Measurements from ENCODE around the gene NEDD9. TPM values are rescaled to one million over a fixed set of nuclear protein-coding genes. Genes with fewer than 3 reads are reported as not detected.

The NEDD9 gene
- total RNA-seq, 2 experiments from 2014 or later, result 72.2 to 80.8 TPM

DNA sequence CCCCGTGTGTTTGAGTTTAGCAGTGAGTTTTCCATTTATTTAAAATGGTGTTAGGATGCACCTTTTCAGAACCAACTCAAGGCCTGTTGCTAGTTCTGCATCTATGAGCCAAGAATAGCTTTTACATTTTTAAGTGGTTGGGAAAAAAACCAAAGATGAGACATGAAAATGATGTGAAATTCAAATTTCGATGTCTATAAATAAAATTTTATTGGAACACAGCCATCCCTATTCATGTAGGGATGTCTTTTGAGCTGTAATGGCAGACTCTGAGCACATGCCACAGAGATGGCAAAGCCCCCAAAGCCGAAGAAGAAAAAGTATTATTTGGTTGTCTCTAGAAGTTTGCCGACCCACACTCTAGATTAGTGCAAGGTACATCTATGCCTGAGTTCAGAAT is 5.0 kb upstream of the NEDD9 start:
- Mint-ChIP-seq H3K27me3 (no peaks in the 10 kb centered on the region), H3K9me3 (no peaks in the 10 kb centered on the region), H3K27ac (no peak overlapping the region), H3K4me1 (peaks cover 26% of the 10 kb centered on the region), H3K4me3 (no peak overlapping the region), H3K36me3 (peaks cover 26% of the 10 kb centered on the region)
- ATAC-seq (ENCODE audit: low read depth) (no peak), DNase-seq (no peak)
- POLR2A ChIA-PET, result no interaction called here

DNA sequence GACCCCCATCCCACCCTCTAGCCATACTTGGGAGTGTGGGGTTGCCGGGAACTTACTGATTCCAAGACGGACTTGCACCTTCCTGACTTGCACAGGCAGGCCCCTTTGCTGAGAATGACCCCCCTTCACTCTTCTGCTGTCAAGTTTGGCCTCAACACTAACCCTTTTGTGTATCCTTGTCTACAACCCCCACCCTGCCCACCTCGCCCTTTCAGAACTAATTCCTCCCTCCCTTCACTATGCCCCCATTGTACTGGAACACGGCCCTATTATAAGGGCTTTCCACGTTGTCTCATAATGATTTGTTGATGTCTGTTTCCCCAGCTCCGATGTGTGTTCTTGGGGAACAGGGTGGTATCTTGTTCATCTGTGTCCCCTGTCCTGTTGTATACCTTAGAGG is 4.4 kb upstream of the NEDD9 start:
- H3K36me3 Mint-ChIP-seq, result peaks cover 24% of the 10 kb centered on the region
- no peaks in the 10 kb centered on the region for H3K27me3 Mint-ChIP-seq
- H3K4me1 Mint-ChIP-seq, result peaks cover 26% of the 10 kb centered on the region
- DNase-seq (no peak), ATAC-seq (ENCODE audit: low read depth) (no peak)
- peak overlapping the region; percentile 57 for H3K27ac Mint-ChIP-seq
- POLR2A ChIA-PET, result interaction anchor here (1.6 to 1.8 kb wide), 2 partner anchors 14 to 22 kb away, joined by 5 to 6 read pairs; no protein-coding TSS in a partner anchor
- no peaks in the 10 kb centered on the region for H3K9me3 Mint-ChIP-seq
- H3K4me3 Mint-ChIP-seq, result peak overlapping the region; percentile 30

- peak overlapping the region; percentile 57 for H3K27ac Mint-ChIP-seq
- peak overlapping the region; percentile 30 for H3K4me3 Mint-ChIP-seq
- POLR2A ChIA-PET, result interaction anchor here (0.7 to 1.9 kb wide), 6 partner anchors 12 to 118 kb away, joined by 3 to 6 read pairs (median 4); no protein-coding TSS in a partner anchor
Measured at GRCh38 chr6:11236076-11236750, 3.7 kb upstream of the NEDD9 start.

DNA sequence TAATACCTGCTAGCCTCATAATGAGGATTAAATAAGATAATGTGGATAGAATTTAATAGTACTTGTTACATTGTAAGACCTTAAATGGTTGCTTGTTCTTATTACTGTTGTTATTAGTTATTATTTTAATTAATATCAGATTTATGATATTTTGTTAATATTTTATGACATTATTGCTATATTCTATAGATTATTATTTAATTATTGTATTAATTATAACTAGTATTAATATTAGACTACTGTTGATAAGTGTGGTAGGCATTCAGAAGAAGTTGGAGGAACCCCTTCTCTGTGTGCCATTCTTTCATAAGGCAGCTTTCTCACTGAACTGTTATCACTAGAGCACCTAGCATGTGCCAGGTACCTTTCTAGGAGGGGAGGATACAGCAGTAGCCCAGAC is 2.6 kb upstream of the NEDD9 start:
- no peaks in the 10 kb centered on the region for H3K27me3 Mint-ChIP-seq
- no peak for ATAC-seq (ENCODE audit: low read depth)
- H3K9me3 Mint-ChIP-seq, result no peaks in the 10 kb centered on the region
- POLR2A ChIA-PET, result interaction anchor here (0.7 to 1.9 kb wide), 4 partner anchors 11 to 35 kb away, joined by 4 to 6 read pairs (median 5); no protein-coding TSS in a partner anchor
- no peak for DNase-seq
- peaks cover 32% of the 10 kb centered on the region for H3K36me3 Mint-ChIP-seq
- no peak overlapping the region for H3K27ac Mint-ChIP-seq
- H3K4me3 Mint-ChIP-seq, result no peak overlapping the region
- peaks cover 37% of the 10 kb centered on the region for H3K4me1 Mint-ChIP-seq

More at GRCh38 chr6:11236076-11236750, 3.7 kb upstream of the NEDD9 start:
- H3K9me3 Mint-ChIP-seq, result no peaks in the 10 kb centered on the region
- ATAC-seq (ENCODE audit: low read depth) (peak; percentile 11), DNase-seq (no peak)
- peaks cover 24% of the 10 kb centered on the region for H3K36me3 Mint-ChIP-seq
- no peaks in the 10 kb centered on the region for H3K27me3 Mint-ChIP-seq
- H3K4me1 Mint-ChIP-seq, result peaks cover 29% of the 10 kb centered on the region

- no peaks in the 10 kb centered on the region for H3K27me3 Mint-ChIP-seq
- no peak for ATAC-seq (ENCODE audit: low read depth)
- peaks cover 45% of the 10 kb centered on the region for H3K4me1 Mint-ChIP-seq
- no peaks in the 10 kb centered on the region for H3K9me3 Mint-ChIP-seq
- DNase-seq, result no peak
- peak overlapping the region; percentile 87 for H3K4me3 Mint-ChIP-seq
- H3K27ac Mint-ChIP-seq, result peak overlapping the region; percentile 95
- POLR2A ChIA-PET, result interaction anchor here (0.6 to 4.2 kb wide), 13 partner anchors 8 to 179 kb away, joined by 3 to 68 read pairs (median 8); partner anchors contain the start of gene SMIM13
- peaks cover 33% of the 10 kb centered on the region for H3K36me3 Mint-ChIP-seq
Measured at GRCh38 chr6:11233673-11234573, 1.5 kb upstream of the NEDD9 start.

DNA sequence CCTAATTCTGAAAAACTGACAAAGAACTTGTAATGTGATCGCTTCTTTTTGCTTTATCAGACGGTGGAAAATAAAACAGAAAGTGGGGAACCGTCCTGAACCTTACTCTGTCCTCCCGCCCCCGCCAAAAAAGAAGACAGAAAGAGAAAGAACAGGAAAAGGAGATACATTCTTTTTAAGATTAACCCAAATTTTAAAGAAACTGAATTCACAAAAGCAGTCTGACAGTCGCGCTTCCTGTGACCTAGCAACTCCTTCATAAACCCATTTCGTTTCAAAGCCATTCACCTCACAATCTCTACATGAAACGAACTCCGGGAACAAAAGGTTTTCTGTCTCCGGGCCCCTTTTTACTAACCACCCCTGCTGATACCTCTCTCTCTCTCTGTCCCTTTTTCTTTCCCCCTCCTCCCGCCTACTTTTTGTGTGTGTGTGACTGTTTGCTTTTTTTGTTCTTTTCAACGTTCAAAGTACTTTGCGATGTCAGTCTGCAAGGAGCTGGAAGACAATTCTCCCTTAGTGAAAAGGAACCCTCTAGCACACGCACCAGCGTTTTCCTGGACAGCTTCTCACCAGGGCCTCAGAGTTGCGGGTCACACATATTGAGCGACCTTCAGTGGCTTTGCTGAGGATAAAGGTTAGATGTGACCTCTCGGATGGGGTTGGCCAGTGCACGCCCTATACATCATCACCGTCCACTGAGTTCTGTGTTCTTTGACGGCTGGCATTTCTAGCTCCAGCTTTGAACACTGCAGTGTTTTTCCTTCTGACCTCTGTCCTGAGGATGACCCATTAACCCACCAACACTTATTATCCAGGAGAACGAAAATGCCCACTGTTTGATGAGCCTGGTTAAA is 530 bp upstream of the NEDD9 start:
- POLR2A ChIA-PET, result interaction anchor here (0.6 to 4.2 kb wide), 29 partner anchors 9 to 538 kb away, joined by 3 to 68 read pairs (median 4); partner anchors contain the start of genes C6orf52, PAK1IP1 and SMIM13
- no peaks in the 10 kb centered on the region for H3K9me3 Mint-ChIP-seq

GRCh38 chr6:11231564-11232192 is 790 bp downstream of the NEDD9 start:
- Mint-ChIP-seq H3K4me3 (peak overlapping the region; percentile 87), H3K27ac (peak overlapping the region; percentile 95), H3K27me3 (no peaks in the 10 kb centered on the region), H3K36me3 (peaks cover 37% of the 10 kb centered on the region), H3K9me3 (peaks cover 2% of the 10 kb centered on the region), H3K4me1 (peaks cover 53% of the 10 kb centered on the region)
- DNase-seq (no peak), ATAC-seq (ENCODE audit: low read depth) (no peak)
- POLR2A ChIA-PET, result interaction anchor here (0.8 to 4.2 kb wide), 19 partner anchors 8 to 150 kb away, joined by 3 to 68 read pairs (median 6); no protein-coding TSS in a partner anchor

More for the DNA sequence above, 530 bp upstream of the NEDD9 start:
- DNase-seq (peak; percentile 35), ATAC-seq (ENCODE audit: low read depth) (peak; percentile 12)
- H3K27ac Mint-ChIP-seq, result peak overlapping the region; percentile 95
- H3K4me3 Mint-ChIP-seq, result peak overlapping the region; percentile 87
- H3K27me3 Mint-ChIP-seq, result no peaks in the 10 kb centered on the region
- peaks cover 46% of the 10 kb centered on the region for H3K4me1 Mint-ChIP-seq
- H3K36me3 Mint-ChIP-seq, result peaks cover 34% of the 10 kb centered on the region

- ATAC-seq (ENCODE audit: low read depth) (no peak), DNase-seq (no peak)
- Mint-ChIP-seq H3K36me3 (peaks cover 39% of the 10 kb centered on the region), H3K27ac (peak overlapping the region; percentile 30), H3K27me3 (no peaks in the 10 kb centered on the region), H3K9me3 (peaks cover 2% of the 10 kb centered on the region), H3K4me3 (peak overlapping the region; percentile 87), H3K4me1 (peaks cover 49% of the 10 kb centered on the region)
- POLR2A ChIA-PET, result interaction anchor here (0.5 to 4.2 kb wide), 10 partner anchors 8 to 182 kb away, joined by 4 to 68 read pairs (median 10); no protein-coding TSS in a partner anchor
Measured at GRCh38 chr6:11231108-11231463, 1.4 kb downstream of the NEDD9 start.

DNA sequence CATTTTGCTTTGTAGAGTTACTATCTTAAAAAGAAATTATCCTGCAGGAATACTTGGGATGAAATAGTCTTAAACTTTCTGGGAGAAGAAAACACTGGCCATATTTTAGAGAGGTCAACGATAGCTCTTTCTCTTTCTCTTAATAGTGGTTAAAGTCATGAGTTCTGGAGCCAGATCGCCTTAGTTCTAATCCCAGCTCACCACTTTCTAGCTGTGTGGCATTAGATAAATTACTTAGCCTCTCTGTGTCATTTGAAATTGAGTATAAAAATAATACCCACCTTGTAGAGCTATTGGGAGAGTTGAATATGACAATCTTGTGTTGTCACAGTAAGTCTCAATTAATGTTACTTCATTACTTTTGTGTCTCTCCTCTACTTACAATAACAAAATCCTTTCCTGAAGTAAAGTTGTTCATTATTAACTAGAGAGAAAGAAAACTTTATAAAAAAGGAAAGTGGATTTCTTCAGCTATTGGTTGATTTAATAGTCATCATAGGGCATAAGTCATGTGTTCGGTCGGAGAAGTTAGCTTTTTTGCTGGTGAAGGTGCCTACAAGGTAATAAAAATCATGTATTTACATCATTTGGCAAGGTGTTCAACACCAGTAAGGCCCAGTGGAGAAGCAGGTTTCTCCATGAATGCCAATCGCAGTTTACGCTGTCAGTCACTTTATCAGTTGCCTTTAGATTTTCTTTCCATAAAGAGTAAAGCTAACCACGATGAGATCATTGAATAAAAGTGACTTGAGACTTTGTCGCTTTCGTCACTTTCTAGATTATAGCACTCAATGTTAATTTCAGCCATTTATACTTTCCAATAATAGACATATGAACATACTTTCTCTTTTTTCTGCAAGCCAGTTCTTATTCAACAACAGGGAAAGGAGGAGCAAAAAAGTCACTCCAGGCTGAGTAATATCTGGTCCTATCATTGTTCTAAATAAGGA is 2.0 kb downstream of the NEDD9 start:
- DNase-seq (no peak), ATAC-seq (ENCODE audit: low read depth) (no peak)
- no peaks in the 10 kb centered on the region for H3K27me3 Mint-ChIP-seq
- H3K27ac Mint-ChIP-seq, result peak overlapping the region; percentile 30
- H3K36me3 Mint-ChIP-seq, result peaks cover 44% of the 10 kb centered on the region
- POLR2A ChIA-PET, result interaction anchor here (0.5 to 4.2 kb wide), 14 partner anchors 7 to 183 kb away, joined by 3 to 68 read pairs (median 5); no protein-coding TSS in a partner anchor
- H3K4me1 Mint-ChIP-seq, result peaks cover 49% of the 10 kb centered on the region
- peak overlapping the region; percentile 87 for H3K4me3 Mint-ChIP-seq
- H3K9me3 Mint-ChIP-seq, result peaks cover 2% of the 10 kb centered on the region

GRCh38 chr6:11229655-11230046 is 2.8 kb downstream of the NEDD9 start:
- Mint-ChIP-seq H3K9me3 (peaks cover 4% of the 10 kb centered on the region), H3K4me1 (peaks cover 55% of the 10 kb centered on the region), H3K27me3 (no peaks in the 10 kb centered on the region), H3K4me3 (peak overlapping the region; percentile 87), H3K27ac (no peak overlapping the region), H3K36me3 (peaks cover 50% of the 10 kb centered on the region)
- no peak for ATAC-seq (ENCODE audit: low read depth)
- POLR2A ChIA-PET, result interaction anchor here (0.6 to 2.2 kb wide), 6 partner anchors 10 to 85 kb away, joined by 3 to 6 read pairs (median 3); no protein-coding TSS in a partner anchor
- no peak for DNase-seq

DNA sequence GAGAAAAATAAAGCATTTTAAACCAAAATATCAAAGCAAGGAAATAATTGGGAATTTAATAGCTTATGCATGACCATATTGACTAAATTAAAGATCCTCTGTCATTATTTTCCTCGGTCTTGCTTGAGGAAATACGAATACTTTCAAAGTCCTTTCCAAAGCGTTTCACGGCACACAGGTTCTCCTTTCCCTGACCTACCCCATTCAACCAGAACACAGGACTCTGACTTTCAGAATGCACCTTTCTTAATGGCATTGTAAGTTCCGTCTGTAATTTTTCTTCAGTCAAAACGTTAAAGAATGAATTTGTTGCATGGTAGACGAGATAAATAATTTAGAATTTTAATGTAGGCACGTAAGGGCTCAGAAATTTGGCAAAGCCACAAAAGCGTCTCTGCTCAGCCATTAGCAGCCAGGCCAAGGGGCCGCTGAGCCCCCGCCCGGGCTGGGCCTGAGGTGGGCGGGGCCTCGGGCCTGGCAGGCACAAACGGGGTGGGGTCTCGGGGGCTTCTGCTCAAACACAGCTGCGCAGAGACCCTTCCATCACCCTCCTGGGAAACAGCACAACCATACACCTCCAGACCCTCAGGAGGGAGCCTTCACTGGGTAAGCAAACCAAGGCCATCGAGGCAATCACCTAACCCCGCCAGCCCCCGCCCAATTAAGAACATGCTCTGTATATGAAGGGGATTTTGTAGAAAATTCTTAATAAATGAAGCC is 3.4 kb downstream of the NEDD9 start:
- DNase-seq (no peak), ATAC-seq (ENCODE audit: low read depth) (no peak)
- peaks cover 4% of the 10 kb centered on the region for H3K9me3 Mint-ChIP-seq
- H3K36me3 Mint-ChIP-seq, result peaks cover 55% of the 10 kb centered on the region
- H3K4me1 Mint-ChIP-seq, result peaks cover 57% of the 10 kb centered on the region
- H3K4me3 Mint-ChIP-seq, result peak overlapping the region; percentile 87
- H3K27ac Mint-ChIP-seq, result no peak overlapping the region
- H3K27me3 Mint-ChIP-seq, result no peaks in the 10 kb centered on the region
- POLR2A ChIA-PET, result no interaction called here
